GM12891 (cell line): Measurements from ENCODE around the gene AP1AR.

Experiments
- PAX5 ChIP-seq: IDR thresholded peaks from 2 replicates; pipeline ENCODE4 v1.6.1; 2011; ENCODE audit warnings: low read length, moderate library complexity, mild to moderate bottlenecking; ENCODE audit not compliant: insufficient read depth, severe bottlenecking
- POLR2A ChIP-seq: IDR thresholded peaks from 2 replicates; pipeline ENCODE4 v1.6.1; 2011; ENCODE audit warnings: low read depth, low read length, control low read depth
- POLR2AphosphoS5 ChIP-seq: IDR thresholded peaks from 2 replicates; pipeline ENCODE4 v1.6.1; 2011; ENCODE audit warnings: low read depth, low read length, control low read depth
- POU2F2 ChIP-seq: IDR thresholded peaks from 2 replicates; pipeline ENCODE4 v1.6.1; 2011; ENCODE audit warnings: low read depth, mild to moderate bottlenecking, control low read depth, low read length, moderate library complexity
- SPI1 ChIP-seq: IDR thresholded peaks from 2 replicates; pipeline ENCODE4 v1.6.1; 2011; ENCODE audit warnings: low read depth, low read length, control low read depth
- TAF1 ChIP-seq: IDR thresholded peaks from 2 replicates; pipeline ENCODE4 v1.6.1; 2011; ENCODE audit warnings: low read depth, low read length, control low read depth

DNA sequence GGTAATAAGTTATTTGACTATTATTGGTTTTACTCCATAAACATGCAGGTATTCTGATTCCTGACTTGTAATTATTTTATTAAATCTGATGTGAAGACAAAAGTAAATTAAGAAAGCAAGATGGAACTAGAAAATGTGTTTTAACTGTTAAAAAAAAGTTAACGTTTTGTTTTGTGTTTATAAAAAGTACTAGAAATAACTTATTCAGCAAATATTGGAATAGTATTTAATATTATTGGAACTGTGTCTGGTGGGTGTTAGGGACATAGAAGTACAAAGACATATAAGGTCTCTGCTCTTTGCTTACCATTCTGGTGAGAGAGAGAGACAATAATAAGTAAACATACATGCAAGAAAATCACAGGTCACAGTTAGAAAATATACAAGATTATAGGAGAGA, 38.5 kb downstream of the AP1AR start:
- no peak for TF ChIP-seq POLR2AphosphoS5
- no peak for TF ChIP-seq PAX5
- no peak for TF ChIP-seq POLR2A
- TF ChIP-seq POU2F2: no peak
- no peak for TF ChIP-seq TAF1
- no peak for TF ChIP-seq SPI1
